ENCODE measurements around the gene PALLD.

Gene PALLD

GRCh38 chr4:168759959-168760527 is 263.2 kb downstream of the PALLD start:
- Histone ChIP-seq H3K27ac (ENCODE audit: low read depth, low read length) (no peak overlapping the region), H3K27me3 (ENCODE audit: control insufficient read depth, insufficient read depth, low read length) (no peaks in the 10 kb centered on the region), H3K4me1 (ENCODE audit: control insufficient read depth, insufficient read depth, low read length) (no peaks in the 10 kb centered on the region), H3K9ac (ENCODE audit: low read depth, low read length) (no peak overlapping the region), H3K36me3 (ENCODE audit: control insufficient read depth, insufficient read depth, low read length) (no peaks in the 10 kb centered on the region), H3K9me3 (ENCODE audit: control insufficient read depth, insufficient read depth, low read length) (no peaks in the 10 kb centered on the region), H3K4me3 (ENCODE audit: low read depth, low read length) (no peak overlapping the region)

GRCh38 chr4:168761066-168761465 is 264.2 kb downstream of the PALLD start:
- no peaks in the 10 kb centered on the region for H3K36me3 ChIP-seq (ENCODE audit: control insufficient read depth, insufficient read depth, low read length)
- no peaks in the 10 kb centered on the region for H3K4me1 ChIP-seq (ENCODE audit: control insufficient read depth, insufficient read depth, low read length)
- no peak overlapping the region for H3K9ac ChIP-seq (ENCODE audit: low read depth, low read length)
- no peak overlapping the region for H3K4me3 ChIP-seq (ENCODE audit: low read depth, low read length)
- no peaks in the 10 kb centered on the region for H3K27me3 ChIP-seq (ENCODE audit: control insufficient read depth, insufficient read depth, low read length)
- H3K9me3 ChIP-seq (ENCODE audit: control insufficient read depth, insufficient read depth, low read length), result no peaks in the 10 kb centered on the region
- H3K27ac ChIP-seq (ENCODE audit: low read depth, low read length), result no peak overlapping the region

GRCh38 chr4:168765322-168765721 is 268.5 kb downstream of the PALLD start:
- Histone ChIP-seq H3K9me3 (ENCODE audit: control insufficient read depth, insufficient read depth, low read length) (no peaks in the 10 kb centered on the region), H3K9ac (ENCODE audit: low read depth, low read length) (no peak overlapping the region), H3K4me1 (ENCODE audit: control insufficient read depth, insufficient read depth, low read length) (no peaks in the 10 kb centered on the region), H3K27me3 (ENCODE audit: control insufficient read depth, insufficient read depth, low read length) (no peaks in the 10 kb centered on the region), H3K27ac (ENCODE audit: low read depth, low read length) (no peak overlapping the region), H3K4me3 (ENCODE audit: low read depth, low read length) (no peak overlapping the region), H3K36me3 (ENCODE audit: control insufficient read depth, insufficient read depth, low read length) (no peaks in the 10 kb centered on the region)

- Histone ChIP-seq H3K9me3 (ENCODE audit: control insufficient read depth, insufficient read depth, low read length) (no peaks in the 10 kb centered on the region), H3K4me1 (ENCODE audit: control insufficient read depth, insufficient read depth, low read length) (no peaks in the 10 kb centered on the region), H3K4me3 (ENCODE audit: low read depth, low read length) (no peak overlapping the region), H3K27me3 (ENCODE audit: control insufficient read depth, insufficient read depth, low read length) (no peaks in the 10 kb centered on the region), H3K36me3 (ENCODE audit: control insufficient read depth, insufficient read depth, low read length) (no peaks in the 10 kb centered on the region), H3K27ac (ENCODE audit: low read depth, low read length) (no peak overlapping the region), H3K9ac (ENCODE audit: low read depth, low read length) (no peak overlapping the region)
Measured at GRCh38 chr4:168765726-168766125, 268.9 kb downstream of the PALLD start.

- Histone ChIP-seq H3K4me1 (ENCODE audit: control insufficient read depth, insufficient read depth, low read length) (no peaks in the 10 kb centered on the region), H3K9ac (ENCODE audit: low read depth, low read length) (no peak overlapping the region), H3K27me3 (ENCODE audit: control insufficient read depth, insufficient read depth, low read length) (no peaks in the 10 kb centered on the region), H3K36me3 (ENCODE audit: control insufficient read depth, insufficient read depth, low read length) (no peaks in the 10 kb centered on the region), H3K4me3 (ENCODE audit: low read depth, low read length) (no peak overlapping the region), H3K9me3 (ENCODE audit: control insufficient read depth, insufficient read depth, low read length) (no peaks in the 10 kb centered on the region), H3K27ac (ENCODE audit: low read depth, low read length) (no peak overlapping the region)
Measured at GRCh38 chr4:168766604-168767316, 269.9 kb downstream of the PALLD start.

- no peak overlapping the region for H3K4me3 ChIP-seq (ENCODE audit: low read depth, low read length)
- no peak overlapping the region for H3K9ac ChIP-seq (ENCODE audit: low read depth, low read length)
- H3K27me3 ChIP-seq (ENCODE audit: control insufficient read depth, insufficient read depth, low read length), result no peaks in the 10 kb centered on the region
- H3K9me3 ChIP-seq (ENCODE audit: control insufficient read depth, insufficient read depth, low read length), result no peaks in the 10 kb centered on the region
- no peaks in the 10 kb centered on the region for H3K36me3 ChIP-seq (ENCODE audit: control insufficient read depth, insufficient read depth, low read length)
- no peaks in the 10 kb centered on the region for H3K4me1 ChIP-seq (ENCODE audit: control insufficient read depth, insufficient read depth, low read length)
- H3K27ac ChIP-seq (ENCODE audit: low read depth, low read length), result no peak overlapping the region
Measured at GRCh38 chr4:168769416-168769815, 272.6 kb downstream of the PALLD start.

- H3K27me3 ChIP-seq (ENCODE audit: control insufficient read depth, insufficient read depth, low read length), result no peaks in the 10 kb centered on the region
- H3K4me1 ChIP-seq (ENCODE audit: control insufficient read depth, insufficient read depth, low read length), result no peaks in the 10 kb centered on the region
- no peaks in the 10 kb centered on the region for H3K36me3 ChIP-seq (ENCODE audit: control insufficient read depth, insufficient read depth, low read length)
- no peak overlapping the region for H3K4me3 ChIP-seq (ENCODE audit: low read depth, low read length)
- no peaks in the 10 kb centered on the region for H3K9me3 ChIP-seq (ENCODE audit: control insufficient read depth, insufficient read depth, low read length)
- H3K27ac ChIP-seq (ENCODE audit: low read depth, low read length), result no peak overlapping the region
- H3K9ac ChIP-seq (ENCODE audit: low read depth, low read length), result no peak overlapping the region
Measured at GRCh38 chr4:168769837-168770236, 273.0 kb downstream of the PALLD start.

- Histone ChIP-seq H3K4me1 (ENCODE audit: control insufficient read depth, insufficient read depth, low read length) (no peaks in the 10 kb centered on the region), H3K4me3 (ENCODE audit: low read depth, low read length) (no peak overlapping the region), H3K36me3 (ENCODE audit: control insufficient read depth, insufficient read depth, low read length) (no peaks in the 10 kb centered on the region), H3K27me3 (ENCODE audit: control insufficient read depth, insufficient read depth, low read length) (no peaks in the 10 kb centered on the region), H3K27ac (ENCODE audit: low read depth, low read length) (no peak overlapping the region), H3K9ac (ENCODE audit: low read depth, low read length) (no peak overlapping the region), H3K9me3 (ENCODE audit: control insufficient read depth, insufficient read depth, low read length) (peaks cover 10% of the 10 kb centered on the region)
Measured at GRCh38 chr4:168771251-168771650, 274.4 kb downstream of the PALLD start.

- Histone ChIP-seq H3K9me3 (ENCODE audit: control insufficient read depth, insufficient read depth, low read length) (peaks cover 11% of the 10 kb centered on the region), H3K27ac (ENCODE audit: low read depth, low read length) (no peak overlapping the region), H3K27me3 (ENCODE audit: control insufficient read depth, insufficient read depth, low read length) (no peaks in the 10 kb centered on the region), H3K4me1 (ENCODE audit: control insufficient read depth, insufficient read depth, low read length) (no peaks in the 10 kb centered on the region), H3K9ac (ENCODE audit: low read depth, low read length) (no peak overlapping the region), H3K4me3 (ENCODE audit: low read depth, low read length) (no peak overlapping the region), H3K36me3 (ENCODE audit: control insufficient read depth, insufficient read depth, low read length) (no peaks in the 10 kb centered on the region)
Measured at GRCh38 chr4:168773388-168774195, 276.7 kb downstream of the PALLD start.

GRCh38 chr4:168776382-168776781 is 279.5 kb downstream of the PALLD start:
- Histone ChIP-seq H3K9me3 (ENCODE audit: control insufficient read depth, insufficient read depth, low read length) (peaks cover 11% of the 10 kb centered on the region), H3K4me1 (ENCODE audit: control insufficient read depth, insufficient read depth, low read length) (no peaks in the 10 kb centered on the region), H3K4me3 (ENCODE audit: low read depth, low read length) (no peak overlapping the region), H3K9ac (ENCODE audit: low read depth, low read length) (no peak overlapping the region), H3K36me3 (ENCODE audit: control insufficient read depth, insufficient read depth, low read length) (no peaks in the 10 kb centered on the region), H3K27ac (ENCODE audit: low read depth, low read length) (no peak overlapping the region), H3K27me3 (ENCODE audit: control insufficient read depth, insufficient read depth, low read length) (no peaks in the 10 kb centered on the region)

All from HUES48 (cell line).